GM23338 (cell line): Measurements from ENCODE around the gene USP6NL. TPM values are rescaled to one million over a fixed set of nuclear protein-coding genes. Genes with fewer than 3 reads are reported as not detected.

Experiments used
- EZH2 ChIP-seq: fragments of 200-600 bp; sonication (generic); IDR thresholded peaks from one replicate; pipeline ENCODE4 v1.8.0; 2017; ENCODE audit warnings: antibody characterized with exemption, mild to moderate bottlenecking, low read depth; ENCODE audit not compliant: unreplicated experiment
- EZH2phosphoT487 ChIP-seq: fragments of 200-600 bp; sonication (generic); IDR thresholded peaks from one replicate; pipeline ENCODE4 v1.8.1; 2018; ENCODE audit warnings: antibody characterized with exemption; ENCODE audit not compliant: unreplicated experiment
- POLR2AphosphoS5 ChIP-seq: IDR thresholded peaks from 2 replicates; pipeline ENCODE4 v1.6.1; 2016; ENCODE audit warnings: antibody characterized with exemption, low read depth
- polyA plus RNA-seq: library from polyadenylated mRNA; unstranded; fragments of >200 nt; fragmentation: Nextera tagmentation; extraction: Ambion mirVana; gene quantifications from 2 replicates; pipeline ENCODE4 v1.2.1, GENCODE V29; 2016
- total RNA-seq: library from RNA; depleted of rRNA; stranded (reverse); fragments of >200 nt; shearing (Covaris generic); gene quantifications from 2 replicates; pipeline ENCODE4 v1.2.3, GENCODE V29; 2014
- TF ChIP-seq, protein P1 (sequence below): fragments of 250-450 bp; sonication (Bioruptor Pico); IDR thresholded peaks from 2 replicates; pipeline ENCODE4 v1.5.0; 2020; ENCODE audit warnings: mild to moderate bottlenecking, moderate library complexity
- TF ChIP-seq, protein P2 (sequence below): IDR thresholded peaks from 2 replicates; pipeline ENCODE4 v1.6.1; 2016; ENCODE audit warnings: antibody characterized with exemption
- TF ChIP-seq, protein P3 (sequence below), 2 experiments: fragments of 200-600 bp in 1 of 2; sonication (generic) in 1 of 2; conservative IDR thresholded peaks; 2 replicates each; pipeline versions ENCODE4 v1.5.1 to v1.6.1; 2016 to 2017; ENCODE audit warnings: antibody characterized with exemption in 2 of 2, low read depth in 2 of 2, mild to moderate bottlenecking in 2 of 2, moderate library complexity in 1 of 2

Gene USP6NL
- total and polyA plus RNA-seq, 2 experiments from 2014 or later, result 8.1 to 29.7 TPM

DNA sequence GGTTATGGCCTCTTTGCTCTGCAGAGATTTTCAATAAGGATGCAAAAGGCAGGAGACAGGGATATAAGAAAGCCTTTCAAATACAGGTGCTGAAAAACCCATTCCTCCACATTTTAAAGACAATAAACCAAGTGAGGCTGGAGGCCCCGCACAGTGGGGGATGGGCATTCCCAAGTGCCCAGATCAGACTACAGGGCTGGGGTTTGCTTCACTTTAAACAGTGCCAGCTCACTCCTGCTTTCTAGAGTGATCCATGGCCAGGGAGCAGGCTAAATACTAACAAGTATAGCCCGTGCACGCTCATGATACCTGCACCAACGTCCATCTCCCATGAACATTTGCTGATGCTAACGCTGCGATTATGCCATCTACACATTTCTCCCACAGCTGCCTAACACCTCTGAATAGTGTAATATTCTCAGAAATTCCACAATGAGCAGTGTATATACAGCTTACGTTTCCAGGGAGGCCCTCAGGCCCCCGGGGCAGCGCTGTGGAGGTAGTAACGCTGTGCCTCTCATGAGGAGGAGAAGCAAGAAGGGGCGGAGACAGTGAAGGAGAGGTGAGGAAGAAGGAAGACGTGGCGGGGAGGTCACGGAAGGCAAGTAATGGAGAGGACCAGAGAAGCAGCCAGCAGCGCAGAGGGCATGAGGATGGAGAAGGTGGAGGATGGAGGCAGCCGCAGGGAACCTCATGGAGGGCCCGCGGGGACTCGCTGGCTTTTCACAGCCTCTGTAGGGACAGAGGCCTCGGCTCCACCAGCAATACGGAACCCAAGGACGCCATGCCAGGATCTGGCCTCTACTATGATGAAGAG is 141.7 kb downstream of the USP6NL start (continued):
- TF ChIP-seq, protein P1, sequence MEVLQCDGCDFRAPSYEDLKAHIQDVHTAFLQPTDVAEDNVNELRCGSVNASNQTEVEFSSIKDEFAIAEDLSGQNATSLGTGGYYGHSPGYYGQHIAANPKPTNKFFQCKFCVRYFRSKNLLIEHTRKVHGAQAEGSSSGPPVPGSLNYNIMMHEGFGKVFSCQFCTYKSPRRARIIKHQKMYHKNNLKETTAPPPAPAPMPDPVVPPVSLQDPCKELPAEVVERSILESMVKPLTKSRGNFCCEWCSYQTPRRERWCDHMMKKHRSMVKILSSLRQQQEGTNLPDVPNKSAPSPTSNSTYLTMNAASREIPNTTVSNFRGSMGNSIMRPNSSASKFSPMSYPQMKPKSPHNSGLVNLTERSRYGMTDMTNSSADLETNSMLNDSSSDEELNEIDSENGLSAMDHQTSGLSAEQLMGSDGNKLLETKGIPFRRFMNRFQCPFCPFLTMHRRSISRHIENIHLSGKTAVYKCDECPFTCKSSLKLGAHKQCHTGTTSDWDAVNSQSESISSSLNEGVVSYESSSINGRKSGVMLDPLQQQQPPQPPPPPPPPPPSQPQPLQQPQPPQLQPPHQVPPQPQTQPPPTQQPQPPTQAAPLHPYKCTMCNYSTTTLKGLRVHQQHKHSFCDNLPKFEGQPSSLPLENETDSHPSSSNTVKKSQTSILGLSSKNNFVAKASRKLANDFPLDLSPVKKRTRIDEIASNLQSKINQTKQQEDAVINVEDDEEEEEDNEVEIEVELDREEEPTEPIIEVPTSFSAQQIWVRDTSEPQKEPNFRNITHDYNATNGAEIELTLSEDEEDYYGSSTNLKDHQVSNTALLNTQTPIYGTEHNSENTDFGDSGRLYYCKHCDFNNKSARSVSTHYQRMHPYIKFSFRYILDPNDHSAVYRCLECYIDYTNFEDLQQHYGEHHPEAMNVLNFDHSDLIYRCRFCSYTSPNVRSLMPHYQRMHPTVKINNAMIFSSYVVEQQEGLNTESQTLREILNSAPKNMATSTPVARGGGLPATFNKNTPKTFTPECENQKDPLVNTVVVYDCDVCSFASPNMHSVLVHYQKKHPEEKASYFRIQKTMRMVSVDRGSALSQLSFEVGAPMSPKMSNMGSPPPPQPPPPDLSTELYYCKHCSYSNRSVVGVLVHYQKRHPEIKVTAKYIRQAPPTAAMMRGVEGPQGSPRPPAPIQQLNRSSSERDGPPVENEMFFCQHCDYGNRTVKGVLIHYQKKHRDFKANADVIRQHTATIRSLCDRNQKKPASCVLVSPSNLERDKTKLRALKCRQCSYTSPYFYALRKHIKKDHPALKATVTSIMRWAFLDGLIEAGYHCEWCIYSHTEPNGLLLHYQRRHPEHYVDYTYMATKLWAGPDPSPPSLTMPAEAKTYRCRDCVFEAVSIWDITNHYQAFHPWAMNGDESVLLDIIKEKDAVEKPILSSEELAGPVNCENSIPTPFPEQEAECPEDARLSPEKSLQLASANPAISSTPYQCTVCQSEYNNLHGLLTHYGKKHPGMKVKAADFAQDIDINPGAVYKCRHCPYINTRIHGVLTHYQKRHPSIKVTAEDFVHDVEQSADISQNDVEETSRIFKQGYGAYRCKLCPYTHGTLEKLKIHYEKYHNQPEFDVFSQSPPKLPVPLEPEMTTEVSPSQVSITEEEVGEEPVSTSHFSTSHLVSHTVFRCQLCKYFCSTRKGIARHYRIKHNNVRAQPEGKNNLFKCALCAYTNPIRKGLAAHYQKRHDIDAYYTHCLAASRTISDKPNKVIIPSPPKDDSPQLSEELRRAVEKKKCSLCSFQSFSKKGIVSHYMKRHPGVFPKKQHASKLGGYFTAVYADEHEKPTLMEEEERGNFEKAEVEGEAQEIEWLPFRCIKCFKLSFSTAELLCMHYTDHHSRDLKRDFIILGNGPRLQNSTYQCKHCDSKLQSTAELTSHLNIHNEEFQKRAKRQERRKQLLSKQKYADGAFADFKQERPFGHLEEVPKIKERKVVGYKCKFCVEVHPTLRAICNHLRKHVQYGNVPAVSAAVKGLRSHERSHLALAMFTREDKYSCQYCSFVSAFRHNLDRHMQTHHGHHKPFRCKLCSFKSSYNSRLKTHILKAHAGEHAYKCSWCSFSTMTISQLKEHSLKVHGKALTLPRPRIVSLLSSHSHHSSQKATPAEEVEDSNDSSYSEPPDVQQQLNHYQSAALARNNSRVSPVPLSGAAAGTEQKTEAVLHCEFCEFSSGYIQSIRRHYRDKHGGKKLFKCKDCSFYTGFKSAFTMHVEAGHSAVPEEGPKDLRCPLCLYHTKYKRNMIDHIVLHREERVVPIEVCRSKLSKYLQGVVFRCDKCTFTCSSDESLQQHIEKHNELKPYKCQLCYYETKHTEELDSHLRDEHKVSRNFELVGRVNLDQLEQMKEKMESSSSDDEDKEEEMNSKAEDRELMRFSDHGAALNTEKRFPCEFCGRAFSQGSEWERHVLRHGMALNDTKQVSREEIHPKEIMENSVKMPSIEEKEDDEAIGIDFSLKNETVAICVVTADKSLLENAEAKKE, result no peak
- TF ChIP-seq POLR2AphosphoS5 (no peak), EZH2phosphoT487 (no peak), EZH2 (no peak)
- TF ChIP-seq, protein P2, sequence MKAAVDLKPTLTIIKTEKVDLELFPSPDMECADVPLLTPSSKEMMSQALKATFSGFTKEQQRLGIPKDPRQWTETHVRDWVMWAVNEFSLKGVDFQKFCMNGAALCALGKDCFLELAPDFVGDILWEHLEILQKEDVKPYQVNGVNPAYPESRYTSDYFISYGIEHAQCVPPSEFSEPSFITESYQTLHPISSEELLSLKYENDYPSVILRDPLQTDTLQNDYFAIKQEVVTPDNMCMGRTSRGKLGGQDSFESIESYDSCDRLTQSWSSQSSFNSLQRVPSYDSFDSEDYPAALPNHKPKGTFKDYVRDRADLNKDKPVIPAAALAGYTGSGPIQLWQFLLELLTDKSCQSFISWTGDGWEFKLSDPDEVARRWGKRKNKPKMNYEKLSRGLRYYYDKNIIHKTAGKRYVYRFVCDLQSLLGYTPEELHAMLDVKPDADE, result no peak
- TF ChIP-seq, protein P3, sequence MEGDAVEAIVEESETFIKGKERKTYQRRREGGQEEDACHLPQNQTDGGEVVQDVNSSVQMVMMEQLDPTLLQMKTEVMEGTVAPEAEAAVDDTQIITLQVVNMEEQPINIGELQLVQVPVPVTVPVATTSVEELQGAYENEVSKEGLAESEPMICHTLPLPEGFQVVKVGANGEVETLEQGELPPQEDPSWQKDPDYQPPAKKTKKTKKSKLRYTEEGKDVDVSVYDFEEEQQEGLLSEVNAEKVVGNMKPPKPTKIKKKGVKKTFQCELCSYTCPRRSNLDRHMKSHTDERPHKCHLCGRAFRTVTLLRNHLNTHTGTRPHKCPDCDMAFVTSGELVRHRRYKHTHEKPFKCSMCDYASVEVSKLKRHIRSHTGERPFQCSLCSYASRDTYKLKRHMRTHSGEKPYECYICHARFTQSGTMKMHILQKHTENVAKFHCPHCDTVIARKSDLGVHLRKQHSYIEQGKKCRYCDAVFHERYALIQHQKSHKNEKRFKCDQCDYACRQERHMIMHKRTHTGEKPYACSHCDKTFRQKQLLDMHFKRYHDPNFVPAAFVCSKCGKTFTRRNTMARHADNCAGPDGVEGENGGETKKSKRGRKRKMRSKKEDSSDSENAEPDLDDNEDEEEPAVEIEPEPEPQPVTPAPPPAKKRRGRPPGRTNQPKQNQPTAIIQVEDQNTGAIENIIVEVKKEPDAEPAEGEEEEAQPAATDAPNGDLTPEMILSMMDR (conservative IDR thresholded peaks at IDR 0.05; ENCODE audit: low read depth in 2 of 2), result no peak
